Neural progenitor cell (in vitro differentiated cells): ENCODE data around the gene SREBF2. TPM values are rescaled to one million over a fixed set of nuclear protein-coding genes. Genes with fewer than 3 reads are reported as not detected.

ENCODE experiments used
- DNase-seq: peaks from one replicate; pipeline ENCODE4 v3.0.0-alpha.2; 2016; ENCODE audit warnings: low spot score
- H2AFZ ChIP-seq: fragments of 200-600 bp; sonication (generic); replicated peaks from 2 replicates; pipeline ENCODE4 v1.6.1; 2016; ENCODE audit warnings: antibody characterized with exemption
- H3F3A ChIP-seq: fragments of 200-600 bp; sonication (generic); 2 replicates; pipeline ENCODE4 v1.6.1; 2016; ENCODE audit warnings: antibody characterized with exemption, low read depth
- H3K27ac ChIP-seq: fragments of 200-600 bp; sonication (generic); 2 replicates; pipeline ENCODE4 v1.5.1; 2016; ENCODE audit warnings: mild to moderate bottlenecking
- H3K27me3 ChIP-seq: fragments of 200-600 bp; sonication (generic); 2 replicates; pipeline ENCODE4 v1.6.1; 2016; ENCODE audit warnings: mild to moderate bottlenecking, moderate library complexity
- H3K36me3 ChIP-seq: fragments of 200-600 bp; sonication (generic); 2 replicates; pipeline ENCODE4 v1.5.1; 2016
- H3K4me1 ChIP-seq: fragments of 200-600 bp; sonication (generic); 2 replicates; pipeline ENCODE4 v1.6.1; 2016; ENCODE audit warnings: mixed run types
- H3K4me2 ChIP-seq: fragments of 200-600 bp; sonication (generic); 2 replicates; pipeline ENCODE4 v1.6.1; 2016
- H3K4me3 ChIP-seq: fragments of 200-600 bp; sonication (generic); 2 replicates; pipeline ENCODE4 v1.5.1; 2016
- H3K79me2 ChIP-seq: fragments of 200-600 bp; sonication (generic); 2 replicates; pipeline ENCODE4 v1.6.1; 2016; ENCODE audit warnings: low read depth
- H3K9ac ChIP-seq: fragments of 200-600 bp; sonication (generic); 2 replicates; pipeline ENCODE4 v1.6.1; 2016
- H3K9me3 ChIP-seq: fragments of 200-600 bp; sonication (generic); 2 replicates; pipeline ENCODE4 v1.5.1; 2016; ENCODE audit warnings: low read depth
- H4K20me1 ChIP-seq: fragments of 200-600 bp; sonication (generic); 2 replicates; pipeline ENCODE4 v1.6.1; 2016; ENCODE audit warnings: low read depth
- H3K27ac Mint-ChIP-seq: 3 replicates; pipeline ENCODE4 v1.8.0; 2021; ENCODE audit warnings: mixed read lengths
- H3K27me3 Mint-ChIP-seq: 2 replicates; pipeline ENCODE4 v1.8.0; 2022; ENCODE audit warnings: low read depth, mild to moderate bottlenecking, inconsistent platforms, moderate library complexity, mixed read lengths; ENCODE audit not compliant: insufficient read depth
- H3K36me3 Mint-ChIP-seq: 3 replicates; pipeline ENCODE4 v1.8.0; 2021; ENCODE audit warnings: mixed read lengths
- H3K4me1 Mint-ChIP-seq: 3 replicates; pipeline ENCODE4 v1.8.0; 2021; ENCODE audit warnings: mixed read lengths
- H3K4me3 Mint-ChIP-seq: 3 replicates; pipeline ENCODE4 v1.8.0; 2021; ENCODE audit warnings: mild to moderate bottlenecking, moderate library complexity, mixed read lengths
- H3K9me3 Mint-ChIP-seq: 3 replicates; pipeline ENCODE4 v1.8.0; 2020; ENCODE audit warnings: mixed read lengths
- CTCF ChIP-seq: fragments of 200-600 bp; sonication (generic); IDR thresholded peaks from 2 replicates; pipeline ENCODE4 v1.5.1; 2017; ENCODE audit warnings: antibody characterized with exemption, mild to moderate bottlenecking
- EZH2 ChIP-seq: fragments of 200-600 bp; sonication (generic); IDR thresholded peaks from 2 replicates; pipeline ENCODE4 v1.6.1; 2017; ENCODE audit warnings: antibody characterized with exemption, mild to moderate bottlenecking, moderate library complexity
- EZH2phosphoT487 ChIP-seq: fragments of 200-600 bp; sonication (generic); IDR thresholded peaks from 2 replicates; pipeline ENCODE4 v1.6.1; 2017; ENCODE audit warnings: antibody characterized with exemption
- total RNA-seq: library from RNA; depleted of rRNA; stranded (reverse); fragments of >200 nt; gene quantifications from 2 replicates; pipeline ENCODE4 v1.2.3, GENCODE V29; 2015; ENCODE audit warnings: low replicate concordance

The SREBF2 gene
- total RNA-seq, 1 donor from 2014 or later: 64.0 TPM

GRCh38 chr22:41813726-41814410 lies 19.0 kb upstream of the SREBF2 start:
- H3K4me1 ChIP-seq: no peaks in the 10 kb centered on the region
- H3K4me1 Mint-ChIP-seq: no peaks in the 10 kb centered on the region
- no peaks in the 10 kb centered on the region for H3F3A ChIP-seq
- no peak overlapping the region for H2AFZ ChIP-seq
- no peak overlapping the region for H3K4me3 ChIP-seq
- H3K27me3 ChIP-seq: no peaks in the 10 kb centered on the region
- no peak overlapping the region for H3K9ac ChIP-seq
- H4K20me1 ChIP-seq: no peaks in the 10 kb centered on the region
- no peak for DNase-seq
- no peak overlapping the region for H3K27ac Mint-ChIP-seq
- no peaks in the 10 kb centered on the region for H3K9me3 ChIP-seq
- H3K36me3 ChIP-seq: no peaks in the 10 kb centered on the region
- no peaks in the 10 kb centered on the region for H3K9me3 Mint-ChIP-seq
- TF ChIP-seq EZH2 (no peak), EZH2phosphoT487 (no peak), CTCF (no peak)
- no peak overlapping the region for H3K4me2 ChIP-seq
- no peaks in the 10 kb centered on the region for H3K27me3 Mint-ChIP-seq
- H3K79me2 ChIP-seq: no peaks in the 10 kb centered on the region
- peaks cover 24% of the 10 kb centered on the region for H3K36me3 Mint-ChIP-seq
- no peak overlapping the region for H3K27ac ChIP-seq
- no peak overlapping the region for H3K4me3 Mint-ChIP-seq

GRCh38 chr22:41815716-41816115 lies 17.2 kb upstream of the SREBF2 start:
- H3K4me2 ChIP-seq: no peak overlapping the region
- H3K36me3 ChIP-seq: no peaks in the 10 kb centered on the region
- H3K4me1 ChIP-seq: no peaks in the 10 kb centered on the region
- no peaks in the 10 kb centered on the region for H3F3A ChIP-seq
- H2AFZ ChIP-seq: no peak overlapping the region
- H3K9me3 Mint-ChIP-seq: no peaks in the 10 kb centered on the region
- H4K20me1 ChIP-seq: no peaks in the 10 kb centered on the region
- no peaks in the 10 kb centered on the region for H3K79me2 ChIP-seq
- H3K9ac ChIP-seq: no peak overlapping the region
- peaks cover 21% of the 10 kb centered on the region for H3K36me3 Mint-ChIP-seq
- no peak overlapping the region for H3K4me3 ChIP-seq
- H3K27ac Mint-ChIP-seq: no peak overlapping the region
- H3K27me3 ChIP-seq: no peaks in the 10 kb centered on the region
- H3K27ac ChIP-seq: no peak overlapping the region
- H3K4me1 Mint-ChIP-seq: peaks cover 4% of the 10 kb centered on the region
- H3K9me3 ChIP-seq: no peaks in the 10 kb centered on the region
- no peak overlapping the region for H3K4me3 Mint-ChIP-seq
- DNase-seq: no peak
- no peak for TF ChIP-seq EZH2phosphoT487
- TF ChIP-seq EZH2: no peak
- TF ChIP-seq CTCF: no peak
- no peaks in the 10 kb centered on the region for H3K27me3 Mint-ChIP-seq

GRCh38 chr22:41816241-41816640 lies 16.7 kb upstream of the SREBF2 start:
- H3K27me3 ChIP-seq: no peaks in the 10 kb centered on the region
- no peak overlapping the region for H3K4me3 ChIP-seq
- no peaks in the 10 kb centered on the region for H3F3A ChIP-seq
- Mint-ChIP-seq H3K4me1 (peaks cover 7% of the 10 kb centered on the region), H3K36me3 (peaks cover 23% of the 10 kb centered on the region), H3K9me3 (no peaks in the 10 kb centered on the region), H3K27ac (no peak overlapping the region), H3K27me3 (no peaks in the 10 kb centered on the region), H3K4me3 (no peak overlapping the region)
- no peaks in the 10 kb centered on the region for H3K4me1 ChIP-seq
- H3K4me2 ChIP-seq: no peak overlapping the region
- H3K79me2 ChIP-seq: no peaks in the 10 kb centered on the region
- no peaks in the 10 kb centered on the region for H3K36me3 ChIP-seq
- H4K20me1 ChIP-seq: no peaks in the 10 kb centered on the region
- no peak overlapping the region for H3K27ac ChIP-seq
- H2AFZ ChIP-seq: no peak overlapping the region
- no peak for TF ChIP-seq EZH2phosphoT487
- TF ChIP-seq CTCF: no peak
- TF ChIP-seq EZH2: no peak
- no peaks in the 10 kb centered on the region for H3K9me3 ChIP-seq
- H3K9ac ChIP-seq: no peak overlapping the region
- DNase-seq: no peak
